Lower leg skin (tissue), 4 donors: ENCODE data around the gene KCNV2. TPM values are rescaled to one million over a fixed set of nuclear protein-coding genes. Genes with fewer than 3 reads are reported as not detected.

Experiments used
- DNase-seq, 2 donors: peaks; one replicate each; pipeline ENCODE4 v3.0.0-alpha.2; 2019; ENCODE audit warnings: low spot score in 2 of 2
- H3K4me3 ChIP-seq: fragments of 200-600 bp; sonication (generic); 2 replicates; pipeline ENCODE4 v1.5.1; 2017; ENCODE audit warnings: mild to moderate bottlenecking, low read depth; ENCODE audit not compliant: poor library complexity, severe bottlenecking
- POLR2A ChIP-seq, 2 donors: fragments of 450-650 bp; IDR thresholded peaks; one replicate each; pipeline ENCODE4 v1.6.1; 2016 to 2017; ENCODE audit warnings: antibody characterized with exemption in 2 of 2, mild to moderate bottlenecking in 1 of 2, moderate library complexity in 1 of 2
- WGBS, 2 donors: methylation state at CpG; one replicate each; pipeline ENCODE4 v1.1.5; 2018; 5-methylcytosine and 5-hydroxymethylcytosine counted together
- intact Hi-C: fragments of 100-400 bp; cut with DNase I; formaldehyde crosslinking; loops from one replicate; pipeline ENCODE4 v1.15.0; 2023; ENCODE audit warnings: low total_unique reads
- total RNA-seq, 4 donors: library from RNA; depleted of rRNA; stranded (reverse); fragments of >200 nt; gene quantifications; one replicate each; pipeline ENCODE4 v1.1.0, GENCODE V29; 2016
- TF ChIP-seq, protein P1 (sequence below), 3 donors: fragments of 450-650 bp; IDR thresholded peaks; one replicate each; pipeline ENCODE4 v1.5.1; 2016; ENCODE audit warnings: antibody characterized with exemption in 3 of 3, mild to moderate bottlenecking in 3 of 3, moderate library complexity in 2 of 3

KCNV2 gene
- total RNA-seq, 4 donors from 2014 or later, result not detected

- intact Hi-C loops, result no loop called here
- H3K4me3 ChIP-seq, result no peak overlapping the region
- 95 to 97% methylated on average over 5 of the region's 5 CpGs for WGBS, 2 donors
- TF ChIP-seq, protein P1, sequence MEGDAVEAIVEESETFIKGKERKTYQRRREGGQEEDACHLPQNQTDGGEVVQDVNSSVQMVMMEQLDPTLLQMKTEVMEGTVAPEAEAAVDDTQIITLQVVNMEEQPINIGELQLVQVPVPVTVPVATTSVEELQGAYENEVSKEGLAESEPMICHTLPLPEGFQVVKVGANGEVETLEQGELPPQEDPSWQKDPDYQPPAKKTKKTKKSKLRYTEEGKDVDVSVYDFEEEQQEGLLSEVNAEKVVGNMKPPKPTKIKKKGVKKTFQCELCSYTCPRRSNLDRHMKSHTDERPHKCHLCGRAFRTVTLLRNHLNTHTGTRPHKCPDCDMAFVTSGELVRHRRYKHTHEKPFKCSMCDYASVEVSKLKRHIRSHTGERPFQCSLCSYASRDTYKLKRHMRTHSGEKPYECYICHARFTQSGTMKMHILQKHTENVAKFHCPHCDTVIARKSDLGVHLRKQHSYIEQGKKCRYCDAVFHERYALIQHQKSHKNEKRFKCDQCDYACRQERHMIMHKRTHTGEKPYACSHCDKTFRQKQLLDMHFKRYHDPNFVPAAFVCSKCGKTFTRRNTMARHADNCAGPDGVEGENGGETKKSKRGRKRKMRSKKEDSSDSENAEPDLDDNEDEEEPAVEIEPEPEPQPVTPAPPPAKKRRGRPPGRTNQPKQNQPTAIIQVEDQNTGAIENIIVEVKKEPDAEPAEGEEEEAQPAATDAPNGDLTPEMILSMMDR (IDR thresholded peaks at IDR 0.05), result no peak
- TF ChIP-seq POLR2A (IDR thresholded peaks at IDR 0.05), result no peak
- DNase-seq, result no peak
These were observed 26.7 kb downstream of the KCNV2 start for GRCh38 chr9:2743937-2744529.

- TF ChIP-seq, protein P1 (IDR thresholded peaks at IDR 0.05), result no peak
- TF ChIP-seq POLR2A (IDR thresholded peaks at IDR 0.05), result no peak
- DNase-seq, result no peak
- no peak overlapping the region for H3K4me3 ChIP-seq
- intact Hi-C loops, result no loop called here
- 77 to 79% methylated on average over 9 of the region's 9 CpGs for WGBS, 2 donors
These were observed 28.5 kb downstream of the KCNV2 start for GRCh38 chr9:2745560-2746380.

DNA sequence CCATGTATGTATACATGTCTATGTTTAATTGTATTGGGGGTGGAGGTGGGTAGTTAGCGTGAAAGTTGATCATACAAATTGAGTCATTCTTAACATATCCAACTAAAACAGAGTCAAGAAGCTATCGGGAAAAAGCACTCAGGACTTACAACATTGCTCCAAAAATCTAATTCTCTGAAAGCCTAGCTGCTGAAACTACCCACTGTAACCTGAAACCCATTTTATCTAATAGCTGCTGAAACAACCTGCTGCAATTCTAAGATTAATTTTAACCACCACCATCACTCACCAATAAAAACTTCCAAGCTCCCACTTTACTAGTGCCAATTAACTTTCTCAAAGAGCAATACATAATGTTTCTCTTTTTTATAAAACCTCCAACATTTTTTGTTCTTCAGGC, 32.2 kb downstream of the KCNV2 start:
- H3K4me3 ChIP-seq, result no peak overlapping the region
- no peak for DNase-seq
- TF ChIP-seq, protein P1 (IDR thresholded peaks at IDR 0.05), result no peak
- no peak for TF ChIP-seq POLR2A (IDR thresholded peaks at IDR 0.05)
- intact Hi-C loops, result no loop called here
- 92 to 96% methylated on average over 2 of the region's 2 CpGs for WGBS, 2 donors

- no peak for TF ChIP-seq POLR2A (IDR thresholded peaks at IDR 0.05)
- TF ChIP-seq, protein P1 (IDR thresholded peaks at IDR 0.05), result no peak
- 86 to 87% methylated on average over 1 of the region's 1 CpG for WGBS, 2 donors
- intact Hi-C loops, result no loop called here
- H3K4me3 ChIP-seq, result no peak overlapping the region
- no peak for DNase-seq
These were observed 38.0 kb downstream of the KCNV2 start for GRCh38 chr9:2755285-2755684.

DNA sequence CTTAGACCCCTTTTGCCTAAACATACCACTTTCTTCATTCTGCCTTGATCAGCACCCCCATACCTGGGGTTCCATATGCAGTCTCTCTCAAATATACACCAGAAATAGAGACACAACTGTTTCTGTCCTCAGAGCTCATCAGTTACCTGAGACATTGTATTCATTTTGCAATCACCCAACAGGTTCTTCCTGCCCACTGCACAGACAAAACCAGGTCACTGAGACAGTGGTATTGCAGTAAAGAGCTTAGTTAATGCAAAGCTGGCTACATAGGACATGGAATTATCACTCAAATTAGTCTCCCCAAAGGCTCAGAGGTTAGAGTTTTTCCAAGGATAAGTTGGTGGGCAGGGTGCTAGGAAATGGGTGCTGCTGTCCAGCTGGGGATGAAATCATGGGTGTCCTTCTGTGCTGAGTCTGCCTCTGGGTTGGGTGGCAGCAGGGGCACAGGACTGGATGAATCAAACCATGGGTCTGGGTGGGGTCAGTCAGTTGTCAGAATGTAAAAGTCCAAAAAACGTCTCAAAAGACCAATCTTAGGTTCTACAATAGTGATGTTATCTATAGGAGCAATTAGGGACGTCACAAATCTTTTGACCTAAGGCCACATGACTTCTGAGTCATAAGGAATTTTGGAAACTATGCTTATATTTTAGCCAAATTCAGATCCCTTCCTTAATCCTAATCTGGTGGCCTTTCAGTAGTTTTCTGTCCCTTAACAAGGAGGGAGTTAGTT, 41.0 kb downstream of the KCNV2 start:
- TF ChIP-seq, protein P1 (IDR thresholded peaks at IDR 0.05), result no peak
- TF ChIP-seq POLR2A (IDR thresholded peaks at IDR 0.05), result no peak
- WGBS, 2 donors, result 37 to 42% methylated on average over 2 of the region's 2 CpGs
- intact Hi-C loops, result no loop called here
- H3K4me3 ChIP-seq, result no peak overlapping the region
- no peak for DNase-seq
